GM19328 (cell line): ENCODE results near the gene ZNF888.
A peak's percentile ranks its signal among the peaks of the same experiment; 100 is the strongest.
"Not testable (repeated sequence)": the region's sequence is repeated elsewhere in the genome, so short reads cannot be mapped to it uniquely, and the experiment has no call there.

ENCODE experiments used
- ATAC-seq: cut with Tn5 transposase; IDR thresholded peaks from one replicate; pipeline ENCODE4 v1.9.1; 2021; ENCODE audit warnings: mild to moderate bottlenecking, moderate library complexity; ENCODE audit not compliant: unreplicated experiment

The ZNF888 gene

DNA sequence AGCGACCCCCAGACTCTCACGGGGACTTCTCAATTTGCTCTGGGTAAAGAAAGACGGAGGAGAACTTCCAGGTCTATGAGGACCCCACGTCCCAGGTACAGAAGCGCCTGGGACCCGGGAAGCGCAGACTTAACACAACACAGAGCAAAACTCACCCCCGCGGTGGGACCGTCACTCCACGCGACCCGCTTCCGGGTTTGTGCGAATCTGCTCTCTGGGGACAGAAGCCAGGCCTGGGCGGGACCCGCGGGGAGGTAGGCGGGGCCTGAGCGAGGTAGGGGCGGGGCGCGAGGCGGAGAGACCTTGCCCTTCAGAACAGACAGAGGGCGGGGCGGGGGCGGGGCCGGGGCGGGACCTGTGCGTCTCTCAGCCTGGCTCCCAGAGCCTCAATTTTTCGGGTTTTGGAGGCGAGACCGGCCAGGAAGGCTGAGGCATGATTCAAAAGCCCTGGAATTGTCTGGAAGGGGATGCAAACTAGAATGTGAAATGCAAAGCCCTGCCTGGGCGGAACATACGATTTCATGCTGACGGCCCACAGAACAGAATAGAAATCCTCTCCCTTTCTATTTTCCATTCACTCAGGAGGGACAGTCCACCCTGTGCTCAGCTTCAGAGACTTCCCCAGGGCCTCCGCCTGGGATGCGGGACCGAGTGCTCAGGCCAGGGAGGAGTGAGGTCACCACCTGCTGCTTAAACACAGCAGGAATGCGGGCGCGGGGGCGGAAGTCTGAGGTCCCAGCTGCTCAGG is 19.3 kb upstream of the ZNF888 start:
- ATAC-seq: peak; percentile 95

DNA sequence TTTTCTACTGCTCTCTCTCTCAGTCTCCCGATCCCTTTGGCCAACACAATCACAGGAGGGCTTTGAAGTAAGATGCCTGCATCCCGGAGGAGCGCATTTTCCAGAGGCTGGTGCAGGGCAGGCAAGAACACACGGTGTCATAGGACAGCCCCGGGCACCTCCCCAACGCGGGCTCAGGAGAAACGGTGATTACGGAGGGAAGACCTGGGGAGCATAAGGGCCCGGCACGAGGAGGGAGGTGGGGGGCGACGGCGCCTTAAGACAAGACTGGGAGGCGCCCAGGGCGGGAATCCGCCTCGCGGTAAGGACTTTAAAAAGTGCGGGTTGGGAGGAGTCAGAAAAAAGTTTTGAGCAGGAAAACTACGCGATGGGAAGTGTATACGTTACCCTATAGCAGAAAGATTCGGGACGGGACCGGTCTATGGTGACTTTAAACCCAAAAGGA is 18.7 kb upstream of the ZNF888 start:
- ATAC-seq: no peak

DNA sequence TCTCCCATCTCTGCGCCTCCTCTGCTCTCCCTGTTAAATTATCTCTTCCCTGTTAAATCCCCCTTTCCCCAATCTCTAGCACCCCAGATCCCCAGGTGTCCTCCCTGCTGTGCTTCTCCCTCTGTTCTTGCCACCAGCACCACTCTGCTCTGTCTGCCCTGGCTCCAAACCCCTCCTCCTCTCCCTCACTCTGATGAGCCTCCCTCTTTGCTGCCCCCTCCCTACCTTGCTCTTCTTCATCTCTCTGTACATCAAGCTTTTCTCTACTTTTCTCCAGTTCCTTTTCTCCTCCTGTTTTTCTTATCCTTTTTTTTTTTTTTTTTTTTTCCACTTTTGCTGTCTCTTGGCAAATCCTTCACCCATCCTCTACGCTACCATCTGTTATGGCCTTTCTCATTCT is 18.3 kb upstream of the ZNF888 start:
- ATAC-seq: not testable (repeated sequence)

DNA sequence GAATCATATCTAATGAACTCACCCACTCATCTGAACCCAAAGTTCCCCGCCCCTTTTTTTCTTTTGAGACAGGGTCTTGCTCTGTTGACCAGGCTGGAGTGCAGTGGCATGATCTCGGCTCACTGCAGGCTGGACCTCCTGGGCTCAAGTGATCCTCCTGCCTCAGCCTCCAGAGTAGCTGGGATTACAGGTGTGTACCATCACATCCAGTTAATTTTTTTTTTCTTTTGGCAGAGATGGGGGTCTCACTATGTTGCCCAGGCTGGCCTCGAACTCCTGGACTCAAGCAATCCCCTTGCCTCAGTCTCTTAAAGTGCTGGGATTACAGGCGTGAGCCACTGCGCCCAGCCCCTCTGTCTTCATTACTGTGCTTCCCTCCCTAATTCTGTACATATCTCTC is 17.7 kb upstream of the ZNF888 start:
- not testable (repeated sequence) for ATAC-seq

DNA sequence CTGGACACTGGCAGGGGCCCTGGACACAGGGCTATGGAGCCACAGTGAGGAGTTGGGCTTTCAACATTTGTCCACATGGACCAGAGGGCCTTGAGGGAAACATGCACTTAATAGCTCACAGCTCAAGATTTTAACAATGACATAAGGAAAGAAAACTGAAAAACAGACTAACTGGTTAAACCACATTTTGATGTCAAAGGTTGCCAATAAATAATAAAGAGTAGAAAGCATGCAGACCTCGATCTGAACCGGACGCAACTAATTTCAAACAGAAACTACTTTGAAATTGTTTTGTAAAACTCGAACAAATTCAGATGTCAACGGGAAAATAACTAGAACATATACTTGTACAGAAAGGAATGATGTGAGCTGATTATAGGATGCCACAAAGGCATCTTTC is 15.5 kb upstream of the ZNF888 start:
- ATAC-seq: no peak

DNA sequence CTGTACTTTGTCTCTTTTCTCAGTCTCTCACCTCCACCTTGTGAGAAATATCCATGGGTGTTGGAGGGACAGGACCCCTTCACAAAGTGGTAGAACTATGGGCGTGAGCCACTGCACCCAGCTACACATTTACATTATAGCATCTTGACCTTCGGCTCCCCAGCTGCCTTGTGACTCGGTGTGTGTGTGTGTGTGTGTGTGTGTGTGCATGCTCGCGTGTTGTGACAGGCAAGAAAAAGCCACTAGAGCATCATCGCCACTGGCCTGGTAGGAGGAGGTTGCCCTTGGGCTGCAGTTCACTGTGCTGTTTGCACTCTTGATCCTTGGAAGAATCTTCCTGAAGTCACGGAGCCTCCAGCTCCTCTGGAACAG is 13.7 kb upstream of the ZNF888 start:
- ATAC-seq: no peak

DNA sequence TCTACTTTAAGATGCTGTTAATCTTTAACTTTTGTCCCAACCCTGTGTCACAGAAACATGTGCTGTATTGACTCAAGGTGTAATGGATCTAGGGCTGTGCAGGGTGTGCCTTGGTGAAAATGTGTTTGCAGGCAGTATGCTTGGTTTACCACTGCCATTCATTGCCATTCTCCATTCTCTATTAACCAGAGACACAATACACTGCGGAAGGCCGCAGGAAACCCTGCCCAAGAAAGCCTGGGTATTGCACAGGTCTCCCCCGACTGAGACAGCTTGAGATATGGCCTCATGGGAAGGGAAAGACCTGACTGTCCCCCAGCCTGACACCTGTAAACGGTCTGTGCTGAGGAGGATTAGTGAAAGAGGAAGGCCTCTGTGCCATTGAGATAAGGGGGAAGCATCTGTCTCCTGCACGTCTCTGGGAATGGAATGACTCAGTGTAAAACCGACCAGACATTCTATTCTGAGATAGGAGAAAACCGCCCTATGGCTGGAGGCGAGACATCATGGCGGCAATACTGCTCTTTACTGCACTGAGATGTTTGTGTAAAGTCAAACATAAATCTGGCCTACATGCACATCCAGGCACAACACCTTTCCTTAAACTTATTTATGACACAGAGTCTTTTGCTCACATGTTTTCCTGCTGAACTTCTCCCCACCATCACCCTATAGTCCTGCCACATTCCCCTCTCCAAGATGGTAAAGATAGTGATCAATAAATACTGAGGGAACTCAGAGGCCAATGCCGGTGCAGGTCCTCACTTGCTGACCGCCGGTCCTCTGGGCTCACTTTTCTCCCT is 13.1 kb upstream of the ZNF888 start:
- ATAC-seq: no peak

DNA sequence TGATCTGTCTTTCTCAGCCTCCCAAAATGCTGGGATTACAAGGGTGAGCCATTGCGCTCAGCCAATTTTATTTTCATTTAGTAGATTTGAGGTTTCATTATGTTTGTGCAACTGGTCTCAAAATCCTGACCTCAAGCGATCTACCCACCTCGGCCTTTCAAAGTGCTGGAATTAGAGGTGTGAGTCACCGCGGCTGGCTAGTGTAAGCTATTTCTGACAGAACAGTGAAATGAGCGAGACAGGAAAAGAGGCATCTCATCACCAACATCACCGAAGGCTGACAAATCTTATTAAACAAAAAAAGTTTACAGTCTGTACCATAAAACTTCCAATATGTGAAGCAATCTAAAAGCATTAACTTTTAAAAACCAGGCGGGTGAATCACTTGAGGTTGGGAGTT is 12.2 kb upstream of the ZNF888 start:
- ATAC-seq: no peak

DNA sequence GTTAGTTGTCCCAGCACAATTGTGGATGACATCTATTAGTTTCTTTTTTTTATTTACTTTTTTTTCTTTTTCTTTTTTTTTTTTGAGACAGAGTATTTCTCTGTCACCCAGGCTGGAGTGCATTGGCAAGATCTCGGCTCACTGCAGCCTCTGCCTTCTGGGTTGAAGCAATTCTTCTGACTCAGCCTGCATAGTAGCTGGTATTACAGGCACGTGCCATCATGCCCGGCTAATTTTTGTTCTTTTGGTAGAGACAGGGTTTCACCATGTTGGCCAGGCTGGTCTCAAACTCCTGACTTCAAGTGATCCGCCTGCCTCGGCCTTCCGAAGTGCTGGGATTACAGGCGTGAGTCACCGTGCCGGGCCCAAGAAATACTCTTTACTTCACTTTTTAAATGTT is 1.4 kb upstream of the ZNF888 start:
- ATAC-seq: not testable (repeated sequence)

DNA sequence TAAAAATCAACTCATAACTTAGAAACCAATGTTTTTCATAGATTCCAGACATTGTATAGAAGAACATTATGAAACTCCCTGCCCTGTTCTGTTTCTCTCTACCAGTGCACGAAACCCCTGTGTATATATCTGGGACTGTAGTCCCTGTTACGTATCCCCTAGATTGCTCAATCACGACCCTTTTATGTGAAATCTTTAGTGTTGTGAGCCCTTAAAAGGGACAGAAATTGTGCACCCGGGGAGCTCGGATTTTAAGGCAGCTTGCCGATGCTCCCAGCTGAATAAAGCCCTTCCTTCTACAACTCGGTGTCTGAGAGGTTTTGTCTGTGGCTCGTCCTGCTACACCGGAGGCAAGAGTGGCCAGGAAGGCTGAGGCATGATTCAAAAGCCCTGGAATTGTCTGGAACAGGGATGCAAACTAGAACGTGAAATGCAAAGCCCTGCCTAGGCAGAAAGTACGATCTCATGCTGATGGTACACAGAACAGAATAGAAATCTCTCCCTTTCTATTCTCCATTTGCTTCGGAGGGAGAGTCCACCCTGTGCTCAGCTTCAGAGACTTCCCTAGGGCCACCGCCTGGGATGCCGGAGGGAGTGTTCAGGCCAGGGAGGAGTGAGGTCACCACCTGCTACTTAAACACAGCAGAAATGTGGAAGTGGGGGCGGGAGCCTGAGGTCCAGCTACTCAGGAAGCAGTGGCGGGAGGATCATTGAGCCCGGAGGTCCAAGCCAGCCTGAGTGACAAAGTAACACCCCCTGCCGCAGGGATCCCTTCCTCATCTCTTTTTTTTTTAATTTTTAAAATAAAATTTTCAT is 758 bp upstream of the ZNF888 start:
- no peak for ATAC-seq

DNA sequence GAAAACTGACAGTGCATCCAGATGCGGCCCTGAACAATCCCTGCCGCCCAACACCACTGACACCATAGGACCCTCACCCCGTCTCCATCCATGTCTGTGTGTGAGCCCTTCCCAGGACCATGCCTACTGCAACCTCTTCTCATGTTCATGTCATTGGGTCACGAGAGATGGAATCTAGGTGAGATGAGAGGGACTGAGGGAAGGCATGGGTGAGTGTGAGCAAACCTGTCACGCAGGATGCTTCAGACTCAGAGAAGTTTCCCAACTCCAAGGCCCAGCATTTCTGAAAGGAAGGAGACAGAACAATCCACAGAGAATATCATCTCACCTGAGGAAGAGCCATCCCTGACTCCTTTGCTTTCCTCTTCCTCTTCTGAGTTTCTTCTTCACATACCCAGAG is 5.7 kb downstream of the ZNF888 start:
- no peak for ATAC-seq

DNA sequence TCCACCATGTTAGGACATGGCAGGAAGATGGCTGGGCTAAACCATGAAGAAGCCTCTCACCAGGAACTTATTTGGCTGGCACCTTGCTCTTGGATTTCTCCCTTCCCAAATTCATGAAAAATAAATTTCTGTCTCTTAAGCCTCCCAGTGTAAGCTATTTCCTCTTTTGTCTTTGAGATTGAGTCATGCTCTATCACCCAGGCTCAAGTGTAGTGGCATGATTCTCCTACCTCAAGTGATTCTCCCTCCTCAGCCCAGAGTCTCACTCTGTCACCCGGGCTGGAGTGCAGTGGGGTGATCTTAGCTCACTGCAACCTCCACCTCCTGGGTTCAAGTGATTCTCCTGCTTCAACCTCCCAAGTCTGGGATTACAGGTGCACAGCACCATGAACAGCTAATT is 12.6 kb downstream of the ZNF888 start:
- no peak for ATAC-seq

DNA sequence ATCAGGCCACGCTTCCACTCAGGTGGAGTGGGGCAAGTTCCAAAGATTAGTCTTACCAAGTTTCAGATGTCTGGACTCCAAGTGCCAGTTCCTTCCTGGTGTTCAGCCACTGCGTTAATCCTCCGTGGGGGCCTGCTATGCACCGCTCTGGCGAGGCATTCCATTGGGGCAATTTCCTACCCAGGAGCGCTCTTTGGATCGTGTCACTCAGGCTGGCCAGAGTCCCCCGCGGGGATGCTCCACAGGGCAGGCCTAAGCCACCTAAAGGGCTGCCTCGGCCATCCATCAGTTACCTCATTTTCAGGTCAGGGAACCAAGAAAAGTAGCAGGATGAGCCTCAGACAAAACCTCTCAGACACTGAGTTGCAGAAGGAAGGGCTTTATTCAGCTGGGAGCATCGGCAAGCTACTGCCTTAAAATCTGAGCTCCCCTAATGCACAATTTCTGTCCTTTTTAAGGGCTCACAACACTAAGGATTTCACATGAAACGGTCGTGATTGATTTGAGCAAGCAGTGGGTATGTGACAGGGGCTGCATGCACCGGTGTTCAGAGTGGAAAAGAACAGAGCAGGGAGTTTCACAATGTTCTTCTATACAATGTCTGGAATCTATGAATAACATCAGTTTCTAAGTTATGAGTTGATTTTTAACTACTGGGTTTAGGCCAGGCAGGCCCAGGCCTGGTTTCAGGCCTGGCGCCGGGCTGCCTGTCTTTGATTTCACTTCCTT is 19.0 kb downstream of the ZNF888 start:
- not testable (repeated sequence) for ATAC-seq

DNA sequence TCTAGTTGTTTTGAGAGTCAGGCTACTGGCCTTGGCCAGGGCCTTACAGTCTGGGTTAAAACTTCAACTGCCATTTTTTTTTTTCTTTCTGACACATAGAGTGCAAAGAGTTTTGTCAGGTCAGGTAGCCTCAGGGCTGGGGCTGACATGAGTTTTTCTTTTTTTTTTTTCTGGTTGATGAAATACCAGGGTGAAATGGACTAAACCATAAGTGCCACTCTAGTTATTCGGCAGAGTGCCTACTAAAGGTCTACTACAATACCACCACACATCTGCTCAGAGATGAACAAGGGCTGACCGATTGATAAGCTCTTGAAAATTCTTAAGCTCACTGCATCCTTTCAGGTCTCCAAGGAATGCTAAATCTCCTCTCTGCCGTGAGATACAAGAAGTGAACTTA is 21.4 kb downstream of the ZNF888 start:
- no peak for ATAC-seq

DNA sequence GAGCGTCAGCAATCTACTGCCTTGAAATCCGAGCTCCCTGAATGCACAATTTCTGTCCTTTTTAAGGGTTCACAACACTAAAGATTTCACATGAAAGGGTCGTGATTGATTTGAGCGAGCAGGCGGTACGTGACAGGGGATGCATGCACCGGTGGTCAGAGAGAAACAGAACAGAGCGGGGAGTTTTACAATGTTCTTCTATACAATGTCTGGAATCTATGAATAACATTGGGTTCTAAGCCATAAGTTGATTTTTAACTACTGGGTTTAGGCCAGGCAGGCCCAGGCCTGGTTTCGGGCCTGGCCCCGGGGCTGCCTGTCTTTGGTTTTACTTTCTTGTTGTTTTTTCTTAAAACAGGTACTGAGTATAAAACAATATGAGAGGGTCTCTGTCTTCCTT is 24.6 kb downstream of the ZNF888 start:
- ATAC-seq: not testable (repeated sequence)

DNA sequence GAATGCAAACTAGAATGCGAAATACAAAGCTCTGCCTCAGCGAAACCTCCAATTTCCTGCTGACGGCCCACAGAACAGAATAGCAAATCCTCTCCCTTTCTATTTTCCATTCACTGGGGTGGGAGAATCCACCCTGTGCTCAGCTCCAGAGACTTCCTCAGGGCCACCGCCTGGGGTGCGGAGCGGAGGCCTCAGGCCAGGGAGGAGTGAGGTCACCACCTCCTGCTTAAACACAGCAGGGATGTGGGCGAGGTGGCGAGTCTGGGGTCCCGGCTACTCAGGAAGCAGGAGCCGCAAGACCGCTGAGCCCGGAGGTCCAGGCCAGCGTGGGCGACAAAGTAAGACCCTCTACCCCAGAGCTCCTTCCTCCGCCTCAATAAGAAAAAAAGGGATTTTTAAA is 25.1 kb downstream of the ZNF888 start:
- no peak for ATAC-seq

DNA sequence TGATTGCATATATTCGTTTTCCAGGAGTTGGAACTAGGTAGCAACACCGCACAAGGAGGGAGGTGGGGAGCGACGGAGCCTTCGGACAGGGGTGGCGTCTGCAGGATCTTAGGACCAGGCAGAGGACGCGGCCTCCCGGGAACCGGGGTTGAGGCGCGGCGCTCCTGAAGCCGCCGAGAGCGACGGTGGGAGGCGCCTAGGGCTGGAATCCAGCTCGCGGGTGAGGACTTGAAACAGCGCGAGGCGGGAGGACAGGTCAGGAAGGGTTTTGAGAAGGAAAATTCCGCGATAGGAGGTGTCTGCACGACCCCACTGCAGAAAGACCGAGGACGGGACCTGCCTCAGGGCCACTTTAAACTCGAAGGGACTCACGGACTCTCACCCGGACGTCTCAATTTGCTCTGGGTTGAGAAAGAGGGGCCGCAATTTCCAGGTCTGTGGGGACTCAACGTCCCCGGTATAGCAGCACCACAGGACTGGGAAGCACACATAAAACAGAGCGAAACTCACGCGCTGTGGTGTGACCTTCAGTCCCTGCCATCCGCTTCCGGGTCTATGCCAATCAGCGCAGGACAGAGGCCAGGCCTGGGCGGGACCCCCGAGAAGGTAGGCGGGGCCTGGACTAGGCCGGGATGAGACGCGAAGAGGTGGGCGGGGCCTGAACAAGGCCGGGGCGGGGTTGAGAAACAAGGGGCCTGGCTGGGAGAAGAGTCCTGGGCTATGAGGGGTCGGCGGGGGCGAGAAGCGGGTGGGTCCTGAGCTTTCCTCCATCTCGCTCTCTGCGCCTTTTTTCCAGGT is 25.9 kb downstream of the ZNF888 start, which contains the start of gene ZNF320:
ZNF320 (minus strand) TSS at position 498 of the 798 bp plus-strand sequence. CDS start 7,380 bp downstream, outside the sequence.
- ATAC-seq: peak; percentile 75

DNA sequence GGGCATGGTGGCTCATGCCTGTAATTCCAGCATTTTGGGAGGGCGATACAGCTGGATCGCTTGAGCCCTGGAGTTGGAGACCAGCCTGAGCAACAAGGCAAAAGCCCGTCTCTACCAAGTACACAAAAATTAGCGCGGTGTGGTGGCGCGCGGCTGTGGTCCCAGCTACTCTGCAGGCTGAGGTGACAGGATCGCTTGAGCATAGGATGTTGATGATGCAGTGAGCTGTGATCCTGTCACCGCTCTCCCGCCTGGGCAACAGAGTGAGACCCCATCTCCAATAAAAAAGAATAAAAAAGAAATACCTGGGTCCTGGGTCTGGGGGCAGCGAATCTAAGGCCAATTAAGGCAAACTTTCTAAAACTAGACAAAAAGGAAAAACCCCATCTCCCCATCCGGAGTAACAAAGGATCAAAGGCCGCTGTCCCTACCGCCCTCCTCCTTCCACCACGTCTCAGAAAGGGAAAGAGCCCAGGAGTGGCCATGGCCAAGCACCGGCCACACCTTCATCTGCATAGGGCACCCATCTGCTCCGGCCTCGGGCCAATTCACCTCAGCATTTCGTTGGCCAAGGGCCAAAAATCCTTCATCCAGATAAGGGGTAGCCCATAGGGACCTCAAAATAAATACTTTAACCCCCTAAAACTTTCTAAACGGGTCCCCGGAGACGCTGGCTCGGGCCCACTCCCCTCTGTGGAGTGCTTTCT is 26.6 kb downstream of the ZNF888 start:
- no peak for ATAC-seq

DNA sequence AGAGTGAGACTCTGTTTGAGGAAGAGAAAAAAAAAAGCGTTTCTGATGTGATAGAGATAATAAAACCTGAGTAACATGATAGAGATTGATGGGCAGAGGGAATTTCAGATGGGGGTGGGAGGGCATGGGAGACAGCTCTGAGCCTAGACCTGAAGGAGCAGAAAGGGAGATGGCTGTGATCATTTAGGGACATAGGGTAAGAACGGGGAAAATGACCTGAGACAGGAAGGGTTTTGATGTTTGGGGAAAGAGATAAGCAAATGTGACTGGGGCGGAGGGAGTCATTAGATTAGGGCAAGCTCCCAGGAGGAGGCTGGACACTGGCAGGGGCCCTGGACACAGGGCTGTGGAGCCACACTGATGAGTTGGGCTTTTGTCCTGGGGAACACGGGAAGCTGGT is 31.9 kb downstream of the ZNF888 start:
- ATAC-seq: no peak
